ENCODE data around the gene SMARCC2.

The SMARCC2 gene

GRCh38 chr12:56189099-56189917 is at the start of gene SMARCC2:
Gene SMARCC2 (minus strand): TSS chr12:56189483. CDS start chr12:56189461, 22 bp downstream.
- peak; percentile 82 for DNase-seq

GRCh38 chr12:56237552-56237951 is 48.3 kb upstream of the SMARCC2 start:
- no peak for DNase-seq

- no peak for DNase-seq
These were observed 47.7 kb upstream of the SMARCC2 start for GRCh38 chr12:56236985-56237384.

- DNase-seq, result no peak
These were observed 46.8 kb upstream of the SMARCC2 start for GRCh38 chr12:56236091-56236490.

GRCh38 chr12:56234746-56235436 is 45.6 kb upstream of the SMARCC2 start:
- no peak for DNase-seq

- DNase-seq, result no peak
These were observed 41.9 kb upstream of the SMARCC2 start for GRCh38 chr12:56231184-56231582.

GRCh38 chr12:56230432-56231183 is 41.3 kb upstream of the SMARCC2 start:
- DNase-seq, result no peak

- no peak for DNase-seq
These were observed 40.7 kb upstream of the SMARCC2 start, which contains the start of gene SLC39A5 for GRCh38 chr12:56229916-56230431. Gene SLC39A5 (plus strand): TSS chr12:56230051. CDS start chr12:56231275, 1,224 bp downstream.

GRCh38 chr12:56229082-56229481 is 39.8 kb upstream of the SMARCC2 start:
- no peak for DNase-seq

- DNase-seq, result no peak
These were observed 35.7 kb upstream of the SMARCC2 start for GRCh38 chr12:56224954-56225353.

GRCh38 chr12:56224102-56224701 is 34.9 kb upstream of the SMARCC2 start, which contains the start of gene NABP2:
Gene NABP2 (plus strand): TSS chr12:56224342. CDS start chr12:56224857, 515 bp downstream.
- DNase-seq, result peak; percentile 97

- DNase-seq, result no peak
These were observed 34.4 kb upstream of the SMARCC2 start for GRCh38 chr12:56223571-56224101.

GRCh38 chr12:56222531-56222895 is 33.2 kb upstream of the SMARCC2 start:
- no peak for DNase-seq

GRCh38 chr12:56221757-56222530 is 32.7 kb upstream of the SMARCC2 start, which contains the start of gene RNF41:
Gene RNF41 (minus strand): TSS chr12:56221922. CDS start chr12:56214047, 7,875 bp downstream.
- peak; percentile 94 for DNase-seq

- no peak for DNase-seq
These were observed 32.0 kb upstream of the SMARCC2 start for GRCh38 chr12:56221232-56221756.

- no peak for DNase-seq
These were observed 31.4 kb upstream of the SMARCC2 start for GRCh38 chr12:56220611-56221231.

GRCh38 chr12:56219840-56220239 is 30.6 kb upstream of the SMARCC2 start:
- no peak for DNase-seq

- DNase-seq, result no peak
These were observed 27.2 kb upstream of the SMARCC2 start for GRCh38 chr12:56216461-56216860.

- DNase-seq, result no peak
These were observed 24.6 kb upstream of the SMARCC2 start for GRCh38 chr12:56213878-56214277.

- DNase-seq, result no peak
These were observed 23.1 kb upstream of the SMARCC2 start for GRCh38 chr12:56212361-56212760.

GRCh38 chr12:56208006-56208405 is 18.7 kb upstream of the SMARCC2 start:
- DNase-seq, result no peak

Measured in 8988T (cell line).